Muscle of arm (tissue), 14 donors: ENCODE measurements around the gene GTF2A2. TPM values are rescaled to one million over a fixed set of nuclear protein-coding genes. Genes with fewer than 3 reads are reported as not detected.
"Not testable (repeated sequence)": the region's sequence is repeated elsewhere in the genome, so short reads cannot be mapped to it uniquely, and the experiment has no call there.

ENCODE experiments used
- DNase-seq: peaks from one replicate; pipeline ENCODE4 v3.0.0-alpha.2; 2013
- long read RNA-seq, 11 donors: transcript quantifications; one replicate each; lab custom pipeline, GENCODE V29; 2026
- polyA plus RNA-seq, 12 donors: library from polyadenylated mRNA; unstranded; fragments of 120-200 nt; gene quantifications; one replicate each; pipeline ENCODE4 v1.2.1, GENCODE V29; 2013; ENCODE audit not compliant: insufficient read length in 12 of 12

GTF2A2 gene, protein sequence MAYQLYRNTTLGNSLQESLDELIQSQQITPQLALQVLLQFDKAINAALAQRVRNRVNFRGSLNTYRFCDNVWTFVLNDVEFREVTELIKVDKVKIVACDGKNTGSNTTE
- polyA plus RNA-seq = 100 to 1,000 TPM in 7 of 12 donors, 10 to 100 TPM in 4, not detected in 1; 84.4 to 129 (median 106) TPM
- long read RNA-seq, donor 1, transcript GTF2A2-202 (5 exons, 1,582 nt) = major isoform, 37 of 46 reads
- long read RNA-seq, donor 1, partial matches to known transcripts = 0 of 46 reads
- long read RNA-seq, donor 1, other reads (novel, unspliced or antisense) = 6 of 46 reads
- long read RNA-seq, donor 2, transcript GTF2A2-202 (5 exons, 1,582 nt) = major isoform, 45 of 57 reads
- long read RNA-seq, donor 2, partial matches to known transcripts = 8 of 57 reads
- long read RNA-seq, donor 2, other reads (novel, unspliced or antisense) = 0 of 57 reads
- long read RNA-seq, donor 3, transcript GTF2A2-202 (5 exons, 1,582 nt) = major isoform, 22 of 24 reads
- long read RNA-seq, donor 3, partial matches to known transcripts = 0 of 24 reads
- long read RNA-seq, donor 3, other reads (novel, unspliced or antisense) = 0 of 24 reads
- long read RNA-seq, donor 4, transcript GTF2A2-202 (5 exons, 1,582 nt) = major isoform, 24 of 26 reads
- long read RNA-seq, donor 4, partial matches to known transcripts = 0 of 26 reads
- long read RNA-seq, donor 4, other reads (novel, unspliced or antisense) = 0 of 26 reads
- long read RNA-seq, donor 5, transcript GTF2A2-202 (5 exons, 1,582 nt) = major isoform, 36 of 49 reads
- long read RNA-seq, donor 5, partial matches to known transcripts = 6 of 49 reads
- long read RNA-seq, donor 5, other reads (novel, unspliced or antisense) = 0 of 49 reads
- long read RNA-seq, donor 6, transcript GTF2A2-202 (5 exons, 1,582 nt) = major isoform, 30 of 34 reads
- long read RNA-seq, donor 6, partial matches to known transcripts = 0 of 34 reads
- long read RNA-seq, donor 6, other reads (novel, unspliced or antisense) = 0 of 34 reads
- long read RNA-seq, donor 7, transcript GTF2A2-202 (5 exons, 1,582 nt) = major isoform, 24 of 27 reads
- long read RNA-seq, donor 7, partial matches to known transcripts = 0 of 27 reads
- long read RNA-seq, donor 7, other reads (novel, unspliced or antisense) = 0 of 27 reads
- long read RNA-seq, donor 8, transcript GTF2A2-202 (5 exons, 1,582 nt) = major isoform, 43 of 55 reads
- long read RNA-seq, donor 8, transcript GTF2A2-201 (3 exons, 518 nt) = minor isoform, 7 of 55 reads
- long read RNA-seq, donor 8, partial matches to known transcripts = 5 of 55 reads
- long read RNA-seq, donor 8, other reads (novel, unspliced or antisense) = 0 of 55 reads
- long read RNA-seq, donor 9, transcript GTF2A2-202 (5 exons, 1,582 nt) = major isoform, 33 of 37 reads
- long read RNA-seq, donor 9, partial matches to known transcripts = 0 of 37 reads
- long read RNA-seq, donor 9, other reads (novel, unspliced or antisense) = 0 of 37 reads
- long read RNA-seq, donor 10, transcript GTF2A2-202 (5 exons, 1,582 nt) = major isoform, 36 of 38 reads
- long read RNA-seq, donor 10, partial matches to known transcripts = 0 of 38 reads
- long read RNA-seq, donor 10, other reads (novel, unspliced or antisense) = 0 of 38 reads
- long read RNA-seq, donor 11, transcript GTF2A2-202 (5 exons, 1,582 nt) = major isoform, 60 of 64 reads
- long read RNA-seq, donor 11, partial matches to known transcripts = 0 of 64 reads
- long read RNA-seq, donor 11, other reads (novel, unspliced or antisense) = 0 of 64 reads

DNA sequence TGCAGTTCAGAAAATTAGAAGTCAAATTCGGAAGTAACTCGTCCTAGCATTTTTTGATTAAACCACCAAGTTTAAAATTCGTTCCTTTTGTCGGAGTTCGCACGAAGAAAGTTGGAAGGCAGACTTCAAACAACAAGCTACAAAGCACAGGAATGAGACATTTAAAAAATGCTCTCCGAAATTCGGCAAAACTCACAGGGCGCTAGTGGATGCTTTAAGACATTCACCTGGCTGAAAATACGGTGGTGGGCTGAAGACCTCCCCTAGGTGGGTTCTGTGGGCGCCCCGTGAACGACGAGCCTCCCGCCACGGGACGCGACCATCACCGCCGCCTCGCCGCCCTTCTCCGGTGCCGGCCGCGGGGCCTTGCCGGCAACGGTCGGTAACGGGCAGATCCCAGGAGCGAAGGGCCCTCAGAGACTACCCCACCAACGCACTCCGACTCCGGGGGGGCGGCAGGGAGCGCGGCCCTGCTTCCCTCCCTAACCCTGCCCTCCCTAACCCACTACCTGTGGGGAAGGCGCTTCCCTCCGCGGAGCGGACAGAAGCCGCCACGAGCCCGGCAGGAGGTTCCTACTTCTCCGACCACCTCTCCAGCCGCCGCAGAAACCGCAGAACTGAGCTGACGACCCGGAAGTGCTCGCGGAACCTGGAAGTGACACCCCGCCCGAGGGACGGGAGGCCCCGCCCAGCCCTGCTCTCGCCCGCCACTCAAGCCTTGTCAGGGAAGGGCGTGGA is at the start of gene GTF2A2:
GTF2A2 (minus strand) TSS at position 619 of the 738 bp plus-strand sequence. CDS start 5,238 bp downstream, outside the sequence.
- DNase-seq = peak; percentile 95

DNA sequence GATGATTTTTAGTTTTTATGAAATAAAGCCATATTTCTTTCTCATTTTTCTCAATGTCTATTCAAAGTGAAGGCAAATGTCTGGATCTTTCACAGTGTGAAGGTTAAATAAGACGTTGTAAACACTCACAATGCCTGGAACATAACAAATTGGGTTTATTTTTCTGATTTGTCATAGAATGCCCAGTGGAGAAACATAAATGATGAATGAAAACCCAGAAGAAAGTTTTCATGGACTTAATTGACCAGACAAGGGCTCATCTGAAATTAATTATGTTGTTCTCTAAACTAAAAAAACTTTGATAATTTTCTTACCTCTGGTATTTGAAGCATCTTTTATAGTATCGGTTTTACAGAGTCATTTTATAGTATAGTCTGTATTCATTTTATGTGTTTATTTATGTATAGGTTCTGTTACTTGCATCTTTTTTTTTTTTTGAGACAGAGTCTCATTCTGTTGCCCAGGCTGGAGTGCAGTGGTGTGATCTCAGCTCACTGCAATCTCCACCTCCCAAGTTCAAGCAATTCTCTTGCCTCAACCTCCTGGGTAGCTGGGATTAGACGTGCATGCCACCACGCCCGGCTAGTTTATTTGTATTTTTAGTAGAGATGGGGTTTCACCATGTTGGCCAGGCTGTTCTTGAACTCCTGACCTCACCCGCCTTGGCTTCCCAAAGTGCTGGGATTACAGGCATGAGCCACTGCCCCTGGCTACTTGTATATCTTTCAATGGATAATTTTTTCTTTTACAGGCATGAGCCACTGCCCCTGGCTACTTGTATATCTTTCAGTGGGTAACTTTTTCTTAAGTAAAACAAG is 46.9 kb upstream of the GTF2A2 start:
- no peak for DNase-seq

DNA sequence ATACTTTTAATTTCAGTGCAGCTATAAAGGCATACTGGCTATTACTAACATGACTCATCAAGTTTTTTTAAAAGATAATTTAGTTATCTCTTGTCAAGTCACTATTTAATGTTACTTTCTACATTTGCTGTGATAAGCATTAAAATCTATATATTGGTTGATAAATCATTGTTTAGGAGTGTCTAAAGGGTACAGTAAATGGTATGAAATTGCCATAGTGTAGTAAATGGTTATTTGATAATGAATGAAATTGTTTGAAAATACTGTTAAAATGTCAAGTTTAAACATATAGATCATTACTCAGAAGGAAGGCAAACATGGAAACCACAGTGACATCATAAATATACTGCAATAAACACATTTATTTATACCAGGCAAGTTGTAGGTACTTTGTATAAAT is 45.0 kb upstream of the GTF2A2 start:
- DNase-seq = no peak

DNA sequence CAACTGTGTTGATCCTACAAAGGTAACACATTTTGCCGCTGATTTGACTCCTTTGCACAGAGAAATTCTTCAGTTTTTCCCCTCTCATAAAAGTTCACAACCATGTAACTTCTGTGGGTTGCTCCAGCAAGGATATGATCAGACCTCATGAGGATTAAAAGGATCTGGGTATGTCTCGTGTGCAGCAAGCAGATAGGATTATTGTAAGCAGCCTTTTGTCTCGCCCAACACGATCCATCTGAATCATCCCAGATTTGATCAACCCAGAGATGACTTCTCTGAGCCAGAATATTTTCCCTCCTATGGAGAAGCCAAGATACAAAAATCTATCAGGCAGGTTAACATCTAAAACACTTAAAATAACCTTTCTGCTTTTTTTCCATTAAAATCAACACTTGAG is 44.6 kb upstream of the GTF2A2 start:
- no peak for DNase-seq

DNA sequence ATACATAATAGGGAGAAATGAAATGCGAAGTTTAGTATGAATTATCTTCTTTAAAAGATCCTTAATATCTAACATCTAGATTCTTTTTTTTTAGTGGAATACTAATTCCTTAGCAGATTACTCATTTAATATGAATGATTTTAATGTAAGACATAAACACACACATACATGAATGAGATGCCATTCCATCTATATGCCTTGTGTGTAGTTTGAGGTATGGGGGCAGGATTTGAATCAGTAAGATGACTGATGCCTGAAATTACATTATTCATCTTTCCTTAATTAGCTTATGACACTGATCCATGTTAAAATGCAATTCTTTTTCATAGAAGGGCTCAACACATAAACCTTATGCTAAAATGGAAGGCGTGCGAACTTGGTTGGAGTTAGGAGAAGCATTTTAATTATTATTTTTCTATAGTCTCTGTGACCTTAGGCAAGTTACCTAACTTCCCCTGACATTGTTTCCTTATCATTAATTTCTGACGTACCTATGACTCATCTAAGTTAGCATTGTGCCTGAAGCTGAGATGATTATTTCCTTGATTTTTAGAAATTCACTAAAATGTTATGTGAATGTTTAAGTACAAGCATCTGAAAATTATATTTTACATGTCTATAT is 42.6 kb upstream of the GTF2A2 start:
- DNase-seq = no peak

DNA sequence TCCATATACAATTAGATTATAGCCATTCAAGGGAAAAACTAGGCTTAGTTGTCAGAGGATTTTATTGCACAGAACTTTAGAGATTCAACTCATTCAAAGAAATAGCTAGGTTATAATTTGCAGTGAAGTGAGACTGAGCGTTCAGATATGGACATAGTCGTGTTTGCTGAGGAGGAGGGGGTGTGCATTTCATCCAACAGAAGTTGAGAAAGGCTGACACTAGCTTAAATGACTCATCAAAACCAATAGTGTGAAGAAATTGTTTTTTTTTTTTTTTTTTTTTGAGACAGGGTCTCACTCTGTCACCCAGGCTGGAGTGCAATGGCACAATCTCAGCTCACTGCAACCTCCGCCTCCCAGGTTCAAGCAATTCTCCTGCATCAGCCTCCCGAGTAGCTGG is 40.8 kb upstream of the GTF2A2 start:
- not testable (repeated sequence) for DNase-seq

DNA sequence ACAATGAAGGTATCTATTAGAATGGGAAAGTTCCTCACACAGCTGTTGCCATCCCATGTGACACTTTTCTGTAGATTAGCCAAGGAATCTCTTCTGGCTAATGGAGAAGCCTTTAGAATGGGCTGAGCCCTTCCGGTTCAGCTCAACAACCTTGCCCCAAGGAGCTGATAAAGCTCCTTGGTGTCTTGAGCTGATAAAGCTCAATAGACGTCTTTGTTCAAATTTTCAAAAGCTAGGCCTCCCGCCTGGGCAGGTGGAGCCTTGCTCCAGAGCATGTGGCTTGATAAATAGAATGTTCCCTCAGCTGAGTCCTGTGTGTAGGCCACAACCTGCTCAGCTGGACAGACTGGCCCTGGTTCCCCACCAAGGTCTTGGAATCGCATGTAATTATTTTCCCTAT is 39.0 kb upstream of the GTF2A2 start:
- no peak for DNase-seq

DNA sequence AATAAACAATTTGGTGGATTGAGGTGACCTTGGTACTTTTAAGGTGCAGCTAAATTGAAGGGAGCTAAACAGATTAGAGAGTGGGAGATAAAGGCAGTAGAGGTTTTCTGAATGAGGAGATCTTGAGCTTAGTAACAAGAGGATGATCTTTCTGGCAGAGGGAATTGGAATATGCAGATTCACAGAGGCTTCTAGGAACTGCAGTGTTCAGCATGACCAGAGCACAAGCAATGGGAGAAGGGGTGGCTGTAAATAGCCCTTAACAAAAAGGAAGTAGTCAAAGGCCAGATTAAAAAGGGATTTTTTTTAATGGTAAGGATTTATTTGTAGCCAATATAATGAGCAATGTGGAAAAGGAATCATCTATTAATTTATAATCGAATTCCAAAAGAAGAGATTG is 37.5 kb upstream of the GTF2A2 start:
- DNase-seq = no peak

DNA sequence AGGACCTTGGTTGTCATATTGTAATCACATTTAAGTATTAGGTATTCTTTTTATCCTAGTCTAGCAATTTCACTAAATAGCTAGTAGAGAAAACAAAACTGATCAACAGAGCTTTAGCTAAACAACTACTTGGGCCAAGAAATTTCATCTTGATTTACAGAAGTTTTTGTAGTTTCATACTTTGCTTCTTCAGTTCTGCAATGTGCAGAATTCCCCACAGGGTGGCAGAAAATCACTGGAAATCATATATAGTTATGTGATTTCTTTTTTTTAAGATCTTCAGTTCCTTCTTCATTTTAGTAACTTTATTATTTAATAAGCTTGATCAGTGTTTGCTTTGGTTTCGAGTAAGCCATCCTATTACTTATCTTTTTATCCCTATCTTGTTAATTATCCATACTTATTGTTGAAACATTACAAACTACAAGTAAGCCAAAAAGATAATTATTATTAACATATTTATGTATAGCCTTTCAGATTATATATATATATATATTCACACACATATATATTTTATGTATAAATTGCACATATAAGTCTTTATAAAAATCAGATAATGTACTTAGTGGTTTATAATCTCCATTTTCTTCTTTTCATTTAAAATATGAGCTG is 34.0 kb upstream of the GTF2A2 start:
- DNase-seq = peak; percentile 59

DNA sequence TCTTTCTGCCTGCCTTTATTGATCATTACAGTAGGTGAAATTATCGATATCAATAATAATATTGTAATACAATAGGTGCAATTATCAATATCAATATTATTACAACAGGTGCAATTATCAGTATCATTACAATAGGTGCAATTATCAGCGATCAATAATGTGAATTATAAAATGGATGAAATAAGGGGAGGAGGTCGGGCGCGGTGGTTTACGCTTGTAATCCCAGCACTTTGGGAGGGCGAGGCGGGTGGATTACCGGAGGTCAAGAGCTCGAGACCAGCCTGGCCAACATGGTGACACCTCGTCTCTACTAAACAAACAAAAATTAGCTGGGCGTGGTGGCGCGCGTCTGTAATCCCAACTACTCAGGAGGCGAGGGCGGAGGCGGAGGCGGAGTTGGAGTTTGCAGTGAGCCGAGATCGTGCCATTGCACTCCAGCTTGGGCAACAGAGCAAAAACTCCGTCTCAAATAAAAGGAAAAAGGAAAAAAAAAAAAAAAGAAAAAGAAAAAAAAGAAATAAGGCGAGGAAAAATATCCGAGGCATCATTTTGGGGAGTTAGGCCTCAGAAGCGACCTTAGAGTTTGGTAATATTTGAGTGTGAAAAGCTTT is 32.4 kb upstream of the GTF2A2 start:
- DNase-seq = peak; percentile 46

DNA sequence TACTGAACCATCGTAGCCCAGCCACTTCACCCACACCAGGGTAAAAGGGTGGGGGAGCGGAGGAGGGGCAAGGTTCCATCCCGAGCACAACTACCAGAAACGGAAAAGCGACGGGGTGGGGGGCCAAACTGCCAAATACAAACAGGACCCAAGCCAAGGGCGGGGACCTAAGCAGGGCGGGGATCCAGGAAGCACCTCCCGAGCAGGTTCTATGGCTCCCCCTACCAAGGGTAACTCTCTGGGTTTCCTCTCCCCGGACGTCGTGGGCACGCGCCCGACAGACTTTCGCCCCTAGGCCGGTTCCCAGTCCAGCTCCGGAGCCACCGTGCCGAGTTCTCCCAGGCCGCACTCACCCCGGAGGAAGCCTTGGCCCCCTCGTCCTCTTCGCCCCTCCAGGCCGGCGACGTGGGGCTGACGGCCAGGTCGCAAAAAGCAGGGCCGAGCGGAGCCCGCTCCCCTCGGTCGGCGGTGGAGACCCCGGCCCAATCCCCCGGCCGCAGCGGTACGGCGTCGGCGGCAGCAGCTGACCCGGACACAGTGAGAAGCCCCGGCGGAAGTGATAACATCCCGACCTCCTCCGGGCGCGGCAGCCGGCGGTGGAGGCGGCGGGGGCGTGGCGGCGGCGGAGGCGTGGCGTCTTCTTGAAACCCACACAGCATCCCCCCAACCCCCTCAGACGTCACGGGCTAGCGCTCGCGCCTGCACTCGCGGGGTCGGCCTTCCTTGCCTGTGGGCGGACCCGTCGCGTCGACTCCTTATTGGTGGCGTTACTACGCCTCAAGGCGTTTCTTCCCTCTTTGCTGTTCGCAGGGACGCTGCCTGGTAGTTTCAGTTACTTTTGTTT is 31.7 kb upstream of the GTF2A2 start, which contains the start of gene BNIP2:
BNIP2 (minus strand) TSS at position 539 of the 844 bp plus-strand sequence. CDS start 6,863 bp downstream, outside the sequence.
- DNase-seq = peak; percentile 99

DNA sequence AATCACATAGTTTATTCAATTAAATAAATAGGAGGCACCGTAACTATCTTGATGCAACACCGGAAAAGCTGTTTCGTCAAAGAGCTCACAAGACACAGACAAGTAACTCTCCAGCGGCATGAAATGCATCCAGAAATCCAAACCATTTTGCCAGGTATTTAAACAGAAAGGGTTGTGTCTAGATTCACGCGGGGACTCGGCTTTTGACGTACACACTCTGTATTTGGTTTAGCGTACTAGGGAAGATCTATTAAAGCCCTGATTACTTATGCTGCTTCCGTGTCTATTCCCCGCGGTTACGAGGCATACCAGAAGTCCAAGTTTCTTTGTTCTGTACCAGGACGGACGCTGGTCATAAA is 31.1 kb upstream of the GTF2A2 start:
- DNase-seq = peak; percentile 38

DNA sequence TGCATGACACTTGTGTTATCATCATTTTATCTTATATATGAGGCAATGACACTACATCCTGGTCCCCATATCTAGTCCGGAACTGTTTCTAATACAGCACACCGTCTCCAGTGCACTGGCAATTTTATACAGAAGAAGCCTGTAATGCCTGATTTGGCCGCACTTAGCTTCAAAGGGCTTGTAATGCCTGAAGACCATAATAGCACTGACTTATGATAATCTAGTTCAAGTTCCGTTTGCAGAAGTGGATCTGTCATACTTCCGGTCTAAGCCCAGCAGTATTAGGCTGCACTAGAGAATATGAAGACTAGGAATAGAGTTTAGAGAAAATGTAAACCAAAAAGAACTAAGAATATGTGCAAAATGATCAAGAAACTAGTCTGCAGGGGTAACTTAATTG is 30.5 kb upstream of the GTF2A2 start:
- no peak for DNase-seq

DNA sequence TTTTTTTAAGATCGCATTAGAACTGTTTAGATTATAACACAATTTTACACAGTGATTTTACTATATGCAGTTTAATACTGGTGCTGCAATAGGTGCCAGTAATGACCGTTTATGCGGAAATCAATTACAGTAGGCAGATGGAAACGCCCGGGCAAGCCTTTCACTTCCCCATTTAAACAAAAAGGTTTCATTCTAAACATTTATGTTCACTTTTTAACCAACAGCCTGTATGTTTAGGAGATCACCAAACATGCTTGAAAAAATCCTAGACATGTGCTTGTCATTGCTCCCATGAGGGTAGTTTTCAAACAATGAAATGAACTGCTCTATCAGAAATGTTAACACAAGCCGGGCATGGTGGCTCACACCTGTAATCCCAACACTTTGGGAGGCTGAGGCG is 29.1 kb upstream of the GTF2A2 start:
- no peak for DNase-seq

DNA sequence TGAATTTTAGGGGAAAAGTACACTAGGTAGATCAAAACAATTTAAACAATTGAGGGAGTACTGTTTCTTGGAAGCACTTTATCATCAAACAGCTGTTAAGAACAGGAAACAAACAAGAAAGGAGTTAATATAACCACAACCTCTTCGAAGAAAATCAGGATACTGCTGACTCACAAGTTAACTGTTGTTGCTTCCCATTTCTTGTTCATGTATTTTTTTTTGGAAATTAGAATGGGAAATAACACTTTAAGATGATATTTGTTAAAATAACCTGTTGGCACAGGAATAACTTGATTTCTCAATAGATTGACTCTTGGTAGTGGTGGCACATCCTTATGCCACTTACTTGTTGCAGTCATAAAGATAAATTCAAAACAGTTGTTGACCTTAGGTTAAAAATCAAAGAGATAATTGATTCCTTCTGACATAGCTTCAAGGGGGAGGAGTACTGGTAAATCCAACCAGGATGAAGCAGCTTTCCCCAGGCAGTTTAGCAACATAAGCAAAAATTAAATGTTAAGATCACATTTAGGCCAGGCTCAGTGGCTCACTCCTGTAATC is 28.5 kb upstream of the GTF2A2 start:
- DNase-seq = no peak

DNA sequence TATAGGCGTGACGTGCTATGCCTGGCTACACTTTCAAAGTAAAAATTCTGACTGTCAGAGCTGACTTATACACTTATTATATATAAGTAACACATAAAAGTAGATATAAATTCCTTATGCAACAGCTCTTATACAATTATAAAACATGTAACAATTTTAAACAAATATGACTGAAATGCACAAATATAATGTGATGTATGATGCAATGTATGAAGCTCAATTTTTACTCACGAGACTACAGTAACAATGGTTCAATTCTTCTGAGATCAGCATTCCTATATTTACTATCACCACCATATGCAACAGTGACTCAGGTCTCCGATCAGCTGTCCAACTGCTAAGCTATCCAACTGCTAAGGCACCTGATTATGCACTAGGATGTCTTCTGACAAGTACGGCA is 23.6 kb upstream of the GTF2A2 start:
- DNase-seq = no peak
